Limb (tissue), 2 donors: Measurements from ENCODE around the gene FCSK.

Source experiments
- DNase-seq, 2 donors: peaks; one replicate each; pipeline ENCODE4 v3.0.0-alpha.2; 2016; ENCODE audit errors: extremely low spot score in 2 of 2

Gene FCSK

DNA sequence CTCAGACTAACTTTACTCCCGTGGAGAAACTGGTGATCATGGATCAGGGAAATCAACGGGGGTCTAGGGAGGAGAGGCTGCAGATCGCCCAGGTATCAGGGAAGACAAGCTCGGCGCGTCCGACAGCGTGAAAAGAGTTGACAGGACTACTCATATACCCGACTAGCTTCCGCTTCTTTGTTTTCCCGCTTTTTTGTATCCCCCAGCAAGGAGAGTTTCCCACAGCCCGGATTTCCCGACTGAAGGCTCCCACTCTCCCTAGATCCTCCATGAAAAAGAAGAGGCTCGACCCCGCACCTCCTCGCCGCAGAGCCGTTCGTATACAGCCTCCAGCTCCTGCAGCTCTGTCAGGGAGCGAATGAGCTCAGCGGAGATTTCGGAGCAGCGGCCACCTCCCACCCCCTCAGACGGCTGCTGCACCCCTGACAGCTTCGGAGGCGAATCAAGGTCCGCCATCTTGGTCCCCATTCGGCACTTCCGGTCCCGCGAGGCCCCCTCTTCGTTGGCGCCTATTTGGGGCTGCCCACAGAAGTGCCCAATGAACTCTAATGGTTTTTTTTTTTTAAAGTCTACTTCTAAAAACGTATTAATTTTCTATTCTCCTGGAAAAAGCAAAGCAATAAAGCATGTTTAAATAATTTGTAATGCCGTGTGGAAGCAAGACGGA lies 68.8 kb downstream of the FCSK start, which contains the start of gene COG4:
TSS of gene COG4 (minus strand) at position 479 of the 667 bp plus-strand sequence. CDS start at position 468, 11 bp downstream.
- peak; percentile 90 to 92 for DNase-seq

GRCh38 chr16:70523743-70524398 lies 69.5 kb downstream of the FCSK start, which contains the start of gene SF3B3:
Gene SF3B3 (plus strand): TSS chr16:70523816. CDS start chr16:70526657, 2,841 bp downstream.
- peak; percentile 84 to 86 for DNase-seq

GRCh38 chr16:70524399-70524825 lies 70.0 kb downstream of the FCSK start:
- DNase-seq: peak in 1 of 2 donors; percentile 39

- no peak for DNase-seq
Measured at GRCh38 chr16:70526403-70526802, 72.0 kb downstream of the FCSK start.

GRCh38 chr16:70527315-70527996 lies 73.1 kb downstream of the FCSK start:
- no peak for DNase-seq

GRCh38 chr16:70529051-70529777 lies 74.8 kb downstream of the FCSK start:
- DNase-seq: peak in 1 of 2 donors; percentile 24
